Activated T-cell treated with anti-CD3 and anti-CD28 coated beads, Interleukin-2, amount 50 U/mL, for 48 hours (primary cell): ENCODE data around the gene NPTX1.
A peak's percentile ranks its signal among the peaks of the same experiment; 100 is the strongest.

ENCODE experiments used
- DNase-seq, 2 experiments: peaks; one replicate each; pipeline ENCODE4 v3.0.0-alpha.2; 2020

NPTX1 gene

GRCh38 chr17:80442764-80443163, 33.6 kb downstream of the NPTX1 start:
- no peak for DNase-seq

GRCh38 chr17:80442323-80442659, 34.1 kb downstream of the NPTX1 start:
- no peak for DNase-seq

GRCh38 chr17:80441598-80442322, 34.6 kb downstream of the NPTX1 start:
- no peak for DNase-seq

- DNase-seq: peak; percentile 58 to 59
Measured at GRCh38 chr17:80441133-80441578, 35.3 kb downstream of the NPTX1 start.

GRCh38 chr17:80439499-80439898, 36.9 kb downstream of the NPTX1 start:
- no peak for DNase-seq

- DNase-seq: no peak
Measured at GRCh38 chr17:80438806-80439205, 37.6 kb downstream of the NPTX1 start.

GRCh38 chr17:80437532-80437931, 38.9 kb downstream of the NPTX1 start:
- no peak for DNase-seq

- no peak for DNase-seq
Measured at GRCh38 chr17:80433916-80434666, 42.3 kb downstream of the NPTX1 start.

- no peak for DNase-seq
Measured at GRCh38 chr17:80432961-80433550, 43.4 kb downstream of the NPTX1 start.

GRCh38 chr17:80432350-80432955, 44.0 kb downstream of the NPTX1 start:
- DNase-seq: no peak

- no peak for DNase-seq
Measured at GRCh38 chr17:80431246-80432195, 44.9 kb downstream of the NPTX1 start.

- no peak for DNase-seq
Measured at GRCh38 chr17:80430446-80431245, 45.8 kb downstream of the NPTX1 start.

GRCh38 chr17:80429356-80430275, 46.8 kb downstream of the NPTX1 start:
- DNase-seq: no peak

- DNase-seq: no peak
Measured at GRCh38 chr17:80428796-80429195, 47.6 kb downstream of the NPTX1 start.

GRCh38 chr17:80428363-80428762, 48.0 kb downstream of the NPTX1 start:
- DNase-seq: no peak

GRCh38 chr17:80427366-80428282, 48.8 kb downstream of the NPTX1 start:
- no peak for DNase-seq

- DNase-seq: peak; percentile 93 to 94
Measured at GRCh38 chr17:80426671-80427326, 49.6 kb downstream of the NPTX1 start.

GRCh38 chr17:80425835-80426426, 50.5 kb downstream of the NPTX1 start:
- DNase-seq: no peak
